A673 (cell line): ENCODE data around the gene EXOC6. TPM values are rescaled to one million over a fixed set of nuclear protein-coding genes. Genes with fewer than 3 reads are reported as not detected.
A peak's percentile ranks its signal among the peaks of the same experiment; 100 is the strongest.

ENCODE experiments used
- BruUV-seq: library from RNA; stranded (reverse); fragments of 400-500 nt; replicated peaks from 2 replicates; lab custom pipeline; 2021; lab: Mats Ljungman, UMichigan
- CTCF ChIA-PET: fragments of 300-600 bp; sonication (Branson Sonifier 250); formaldehyde crosslinking; loops from one replicate; lab custom pipeline; 2022; ENCODE audit warnings: antibody characterized with exemption; lab: Charles Lee
- POLR2A ChIA-PET: fragments of 300-600 bp; sonication (Branson Sonifier 250); formaldehyde crosslinking; loops from one replicate; lab custom pipeline; 2022; ENCODE audit warnings: antibody characterized with exemption; ENCODE audit not compliant: low non-redundant PET; lab: Charles Lee
- DNase-seq: peaks from one replicate; pipeline ENCODE4 v3.0.0-alpha.2; 2015; ENCODE audit warnings: low spot score
- H3K27ac ChIP-seq: fragments of 200-600 bp; sonication (generic); 2 replicates; pipeline ENCODE4 v1.5.1; 2016; ENCODE audit warnings: mixed run types, low read depth, mild to moderate bottlenecking, mixed read lengths, antibody characterized with exemption, low read length; ENCODE audit not compliant: poor library complexity, severe bottlenecking
- H3K27me3 ChIP-seq: fragments of 200-600 bp; sonication (generic); replicated peaks from 2 replicates; pipeline ENCODE4 v1.6.1; 2017; ENCODE audit warnings: mixed run types, low read depth, mild to moderate bottlenecking, mixed read lengths, antibody characterized with exemption, low read length; ENCODE audit not compliant: insufficient read depth, poor library complexity
- H3K36me3 ChIP-seq: fragments of 200-600 bp; sonication (generic); 2 replicates; pipeline ENCODE4 v1.6.1; 2016; ENCODE audit warnings: mixed run types, mild to moderate bottlenecking, mixed read lengths, antibody characterized with exemption, low read length; ENCODE audit not compliant: insufficient read depth, poor library complexity, severe bottlenecking
- H3K4me1 ChIP-seq: fragments of 200-600 bp; sonication (generic); 2 replicates; pipeline ENCODE4 v1.6.1; 2017; ENCODE audit warnings: mixed run types, mild to moderate bottlenecking, mixed read lengths, antibody characterized with exemption, low read length; ENCODE audit not compliant: insufficient read depth, poor library complexity, severe bottlenecking
- H3K4me3 ChIP-seq: fragments of 200-600 bp; sonication (generic); 2 replicates; pipeline ENCODE4 v1.5.1; 2016; ENCODE audit warnings: low read depth, mixed run types, mild to moderate bottlenecking, mixed read lengths, low read length; ENCODE audit not compliant: poor library complexity, severe bottlenecking
- H3K9me3 ChIP-seq: fragments of 200-600 bp; sonication (generic); 2 replicates; pipeline ENCODE4 v1.6.1; 2016; ENCODE audit warnings: mixed run types, low read depth, mild to moderate bottlenecking, mixed read lengths, antibody characterized with exemption, low read length; ENCODE audit not compliant: poor library complexity, severe bottlenecking
- EZH2 ChIP-seq: fragments of 200-600 bp; sonication (generic); IDR thresholded peaks from 2 replicates; pipeline ENCODE4 v1.6.1; 2017; ENCODE audit warnings: borderline replicate concordance, low read depth, mild to moderate bottlenecking, mixed read lengths, antibody characterized with exemption, low read length; ENCODE audit not compliant: poor library complexity, severe bottlenecking
- intact Hi-C: fragments of 100-400 bp; cut with micrococcal nuclease; formaldehyde crosslinking; loops from one replicate; pipeline ENCODE4 v1.10.0; 2022; ENCODE audit not compliant: unreplicated experiment
- total RNA-seq: library from RNA; stranded (reverse); gene quantifications from 2 replicates; pipeline ENCODE4 v1.2.3, GENCODE V29; 2021
- TF ChIP-seq, protein P1 (sequence below): fragments of 300-800, 200-600 bp; sonication (generic); conservative IDR thresholded peaks from 2 replicates; pipeline ENCODE4 v1.5.1; 2017; ENCODE audit warnings: low read depth, mild to moderate bottlenecking, antibody characterized with exemption, low read length, moderate library complexity, mixed read lengths

Gene EXOC6
- total RNA-seq, 1 experiment from 2014 or later, result 35.0 TPM

DNA sequence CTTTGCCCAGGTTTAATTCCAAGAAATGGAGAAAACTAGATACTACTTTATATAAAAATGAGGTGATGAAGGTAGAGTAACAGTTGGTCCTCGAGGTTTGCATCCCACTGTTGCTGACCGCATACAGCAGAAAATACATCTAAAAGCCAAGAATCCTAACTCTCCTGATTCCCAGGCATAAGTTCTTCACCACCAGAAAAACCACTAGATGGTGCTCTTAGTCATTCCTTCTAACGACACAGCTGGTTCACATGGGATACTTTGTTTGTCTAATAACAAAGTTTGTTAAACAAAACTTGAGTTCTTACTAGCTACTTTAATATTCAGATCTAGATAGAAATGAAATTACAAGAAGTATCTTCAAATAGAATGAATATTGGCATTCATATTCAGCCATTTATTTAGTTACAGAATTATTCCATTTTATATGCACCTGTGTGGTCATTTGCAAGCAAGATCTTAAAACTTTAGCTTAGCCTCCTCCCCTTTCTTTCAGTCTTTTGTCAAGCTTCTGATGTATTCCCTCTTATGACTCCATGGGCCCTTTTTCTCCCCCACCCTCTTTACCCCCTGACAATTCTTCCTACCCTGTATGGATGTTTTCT lies 158.2 kb downstream of the EXOC6 start:
- POLR2A ChIA-PET, result interaction anchor here (0.7 kb wide), 1 partner anchor 70 kb away, joined by 10 read pairs; no protein-coding TSS in a partner anchor

DNA sequence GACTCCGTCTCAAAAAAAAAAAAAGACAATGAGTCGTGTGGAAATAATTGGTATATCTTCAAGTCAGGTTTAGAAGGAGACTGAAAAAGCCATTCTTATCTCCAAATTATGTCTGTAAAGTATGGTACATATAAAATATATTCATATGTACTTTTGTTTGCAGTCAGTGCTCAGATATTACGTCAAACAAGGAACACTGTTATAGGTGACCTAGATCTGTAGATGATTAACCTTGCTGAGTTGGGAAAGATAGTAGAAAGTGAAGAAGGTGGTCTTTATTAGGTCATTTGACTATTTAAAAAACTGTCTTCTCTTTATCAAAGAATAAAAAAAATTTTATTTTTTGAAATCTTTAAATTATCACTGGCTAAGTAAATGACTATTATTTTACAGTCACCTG lies 167.4 kb downstream of the EXOC6 start:
- CTCF ChIA-PET, result no interaction called here
- intact Hi-C loops, result no loop called here

More for the DNA sequence above, 158.2 kb downstream of the EXOC6 start:
- Histone ChIP-seq H3K36me3 (no peaks in the 10 kb centered on the region), H3K9me3 (no peaks in the 10 kb centered on the region), H3K4me1 (no peaks in the 10 kb centered on the region), H3K4me3 (no peak overlapping the region), H3K27me3 (no peaks in the 10 kb centered on the region), H3K27ac (no peak overlapping the region)
- CTCF ChIA-PET, result interaction anchor here (0.5 to 1.3 kb wide), 8 partner anchors 29 to 281 kb away, joined by 3 to 10 read pairs (median 3); no protein-coding TSS in a partner anchor
- peak; percentile 62 for DNase-seq
- no TSS peak for BruUV-seq
- intact Hi-C loops, result no loop called here
- TF ChIP-seq, protein P1, sequence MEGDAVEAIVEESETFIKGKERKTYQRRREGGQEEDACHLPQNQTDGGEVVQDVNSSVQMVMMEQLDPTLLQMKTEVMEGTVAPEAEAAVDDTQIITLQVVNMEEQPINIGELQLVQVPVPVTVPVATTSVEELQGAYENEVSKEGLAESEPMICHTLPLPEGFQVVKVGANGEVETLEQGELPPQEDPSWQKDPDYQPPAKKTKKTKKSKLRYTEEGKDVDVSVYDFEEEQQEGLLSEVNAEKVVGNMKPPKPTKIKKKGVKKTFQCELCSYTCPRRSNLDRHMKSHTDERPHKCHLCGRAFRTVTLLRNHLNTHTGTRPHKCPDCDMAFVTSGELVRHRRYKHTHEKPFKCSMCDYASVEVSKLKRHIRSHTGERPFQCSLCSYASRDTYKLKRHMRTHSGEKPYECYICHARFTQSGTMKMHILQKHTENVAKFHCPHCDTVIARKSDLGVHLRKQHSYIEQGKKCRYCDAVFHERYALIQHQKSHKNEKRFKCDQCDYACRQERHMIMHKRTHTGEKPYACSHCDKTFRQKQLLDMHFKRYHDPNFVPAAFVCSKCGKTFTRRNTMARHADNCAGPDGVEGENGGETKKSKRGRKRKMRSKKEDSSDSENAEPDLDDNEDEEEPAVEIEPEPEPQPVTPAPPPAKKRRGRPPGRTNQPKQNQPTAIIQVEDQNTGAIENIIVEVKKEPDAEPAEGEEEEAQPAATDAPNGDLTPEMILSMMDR, result peak; percentile 72
- TF ChIP-seq EZH2, result no peak

DNA sequence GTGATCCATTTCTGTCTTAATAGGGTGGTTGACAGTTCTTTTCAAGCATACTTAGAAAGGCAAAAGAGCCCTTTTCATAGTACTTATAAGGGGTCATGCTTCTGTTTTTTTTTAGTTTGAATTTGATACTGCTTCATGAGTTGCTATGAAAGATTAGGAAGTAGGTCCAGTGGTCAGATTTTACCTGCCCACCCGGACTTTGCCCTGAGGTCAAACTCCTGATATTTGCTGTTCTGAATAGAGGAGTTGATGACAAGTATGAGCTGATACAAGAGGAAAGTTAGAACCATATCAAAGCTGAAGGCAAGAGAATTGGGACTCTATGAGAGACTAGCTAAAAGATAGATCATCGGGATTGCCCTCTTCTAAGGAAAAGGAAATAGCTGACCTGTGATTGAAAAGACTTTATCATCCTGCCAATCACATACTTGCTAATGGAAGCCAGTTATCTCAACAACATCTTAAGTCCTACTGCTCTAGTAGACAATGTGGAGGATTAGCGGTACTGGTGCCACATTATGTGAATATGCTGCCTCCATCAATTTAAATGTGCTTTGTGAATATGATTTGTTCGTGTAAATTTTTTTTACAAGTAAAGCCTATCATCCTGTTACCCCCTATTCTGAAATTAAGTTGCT lies 174.8 kb downstream of the EXOC6 start:
- no peak for TF ChIP-seq EZH2

More for the DNA sequence above, 167.4 kb downstream of the EXOC6 start:
- TF ChIP-seq, protein P1, result no peak
- no peak for TF ChIP-seq EZH2
- Histone ChIP-seq H3K27me3 (no peaks in the 10 kb centered on the region), H3K27ac (no peak overlapping the region), H3K4me1 (no peaks in the 10 kb centered on the region), H3K36me3 (no peaks in the 10 kb centered on the region), H3K9me3 (no peaks in the 10 kb centered on the region), H3K4me3 (no peak overlapping the region)
- BruUV-seq, result no TSS peak
- POLR2A ChIA-PET, result no interaction called here
- no peak for DNase-seq

More for the DNA sequence above, 174.8 kb downstream of the EXOC6 start:
- peaks cover 7% of the 10 kb centered on the region for H3K4me1 ChIP-seq
- no peak overlapping the region for H3K27ac ChIP-seq
- H3K4me3 ChIP-seq, result no peak overlapping the region
- BruUV-seq, result no TSS peak
- H3K9me3 ChIP-seq, result peaks cover 9% of the 10 kb centered on the region
- no peak for DNase-seq
- intact Hi-C loops, result no loop called here
- no peaks in the 10 kb centered on the region for H3K27me3 ChIP-seq
- POLR2A ChIA-PET, result no interaction called here
- H3K36me3 ChIP-seq, result no peaks in the 10 kb centered on the region
- CTCF ChIA-PET, result no interaction called here
